Lower leg skin (tissue), 4 donors: ENCODE results near the gene CAPN1. TPM values are rescaled to one million over a fixed set of nuclear protein-coding genes. Genes with fewer than 3 reads are reported as not detected.
"Not testable (repeated sequence)": the region's sequence is repeated elsewhere in the genome, so short reads cannot be mapped to it uniquely, and the experiment has no call there.

Experiments used
- DNase-seq, 2 donors: peaks; one replicate each; pipeline ENCODE4 v3.0.0-alpha.2; 2019; ENCODE audit warnings: low spot score in 2 of 2
- H3K4me3 ChIP-seq: fragments of 200-600 bp; sonication (generic); 2 replicates; pipeline ENCODE4 v1.5.1; 2017; ENCODE audit warnings: mild to moderate bottlenecking, low read depth; ENCODE audit not compliant: poor library complexity, severe bottlenecking
- POLR2A ChIP-seq, 2 donors: fragments of 450-650 bp; IDR thresholded peaks; one replicate each; pipeline ENCODE4 v1.6.1; 2016 to 2017; ENCODE audit warnings: antibody characterized with exemption in 2 of 2, mild to moderate bottlenecking in 1 of 2, moderate library complexity in 1 of 2
- WGBS, 2 donors: methylation state at CpG; one replicate each; pipeline ENCODE4 v1.1.5; 2018; 5-methylcytosine and 5-hydroxymethylcytosine counted together
- intact Hi-C: fragments of 100-400 bp; cut with DNase I; formaldehyde crosslinking; loops from one replicate; pipeline ENCODE4 v1.15.0; 2023; ENCODE audit warnings: low total_unique reads
- total RNA-seq, 4 donors: library from RNA; depleted of rRNA; stranded (reverse); fragments of >200 nt; gene quantifications; one replicate each; pipeline ENCODE4 v1.1.0, GENCODE V29; 2016
- TF ChIP-seq, protein P1 (sequence below), 3 donors: fragments of 450-650 bp; IDR thresholded peaks; one replicate each; pipeline ENCODE4 v1.5.1; 2016; ENCODE audit warnings: antibody characterized with exemption in 3 of 3, mild to moderate bottlenecking in 3 of 3, moderate library complexity in 2 of 3

Gene CAPN1
- total RNA-seq, 4 donors from 2014 or later = 284 to 464 (median 363) TPM

DNA sequence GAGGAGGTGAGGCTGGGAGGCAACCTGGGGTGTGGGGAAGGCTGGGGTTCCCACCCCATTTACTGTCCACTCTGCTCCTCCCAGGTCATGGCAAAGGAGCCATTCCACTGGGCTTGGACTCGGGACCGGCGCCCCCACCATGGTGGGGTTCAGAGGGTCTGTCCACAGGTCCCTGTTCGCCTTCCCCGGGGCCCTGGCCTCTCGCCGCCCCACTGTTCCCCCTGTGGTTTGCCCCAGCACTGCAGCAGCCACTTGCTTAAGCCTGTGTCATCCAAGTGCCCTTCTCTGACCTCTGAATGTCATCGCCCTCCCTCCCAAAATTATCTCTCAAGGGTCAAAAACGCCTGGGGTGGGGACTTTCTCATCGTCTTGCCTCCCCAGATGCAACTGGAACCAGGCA lies 9.1 kb upstream of the CAPN1 start:
- H3K4me3 ChIP-seq = no peak overlapping the region
- intact Hi-C loops = no loop called here
- TF ChIP-seq POLR2A (IDR thresholded peaks at IDR 0.05) = no peak
- TF ChIP-seq, protein P1, sequence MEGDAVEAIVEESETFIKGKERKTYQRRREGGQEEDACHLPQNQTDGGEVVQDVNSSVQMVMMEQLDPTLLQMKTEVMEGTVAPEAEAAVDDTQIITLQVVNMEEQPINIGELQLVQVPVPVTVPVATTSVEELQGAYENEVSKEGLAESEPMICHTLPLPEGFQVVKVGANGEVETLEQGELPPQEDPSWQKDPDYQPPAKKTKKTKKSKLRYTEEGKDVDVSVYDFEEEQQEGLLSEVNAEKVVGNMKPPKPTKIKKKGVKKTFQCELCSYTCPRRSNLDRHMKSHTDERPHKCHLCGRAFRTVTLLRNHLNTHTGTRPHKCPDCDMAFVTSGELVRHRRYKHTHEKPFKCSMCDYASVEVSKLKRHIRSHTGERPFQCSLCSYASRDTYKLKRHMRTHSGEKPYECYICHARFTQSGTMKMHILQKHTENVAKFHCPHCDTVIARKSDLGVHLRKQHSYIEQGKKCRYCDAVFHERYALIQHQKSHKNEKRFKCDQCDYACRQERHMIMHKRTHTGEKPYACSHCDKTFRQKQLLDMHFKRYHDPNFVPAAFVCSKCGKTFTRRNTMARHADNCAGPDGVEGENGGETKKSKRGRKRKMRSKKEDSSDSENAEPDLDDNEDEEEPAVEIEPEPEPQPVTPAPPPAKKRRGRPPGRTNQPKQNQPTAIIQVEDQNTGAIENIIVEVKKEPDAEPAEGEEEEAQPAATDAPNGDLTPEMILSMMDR (IDR thresholded peaks at IDR 0.05) = no peak
- 88% methylated on average over 10 of the region's 10 CpGs for WGBS, 2 donors
- DNase-seq = peak in 1 of 2 donors; percentile 70

DNA sequence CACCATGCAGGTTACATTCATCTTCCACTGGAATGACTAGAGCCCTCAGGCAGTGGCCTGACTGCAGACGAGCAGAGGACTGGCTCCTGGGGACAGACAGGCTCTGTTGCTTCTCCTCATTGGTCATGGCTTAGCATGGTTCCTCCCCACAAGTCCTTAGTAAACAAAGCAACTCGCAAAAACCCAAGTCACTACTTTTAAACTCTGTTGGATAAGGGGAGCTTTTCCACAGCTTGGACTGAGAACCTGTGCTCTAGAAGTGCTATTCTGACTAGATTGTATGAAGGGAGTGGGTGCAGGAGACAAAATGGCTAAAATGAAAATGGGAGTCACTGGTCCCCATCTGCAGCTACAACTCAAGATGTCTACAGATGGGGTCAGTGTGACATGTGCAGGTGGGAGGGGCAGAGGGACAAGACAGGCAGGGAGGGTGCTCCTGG lies 7.1 kb upstream of the CAPN1 start:
- intact Hi-C loops, H3K4me3 ChIP-seq, DNase-seq: not testable (repeated sequence)
- 51 to 56% methylated on average over 2 of the region's 2 CpGs for WGBS, 2 donors

DNA sequence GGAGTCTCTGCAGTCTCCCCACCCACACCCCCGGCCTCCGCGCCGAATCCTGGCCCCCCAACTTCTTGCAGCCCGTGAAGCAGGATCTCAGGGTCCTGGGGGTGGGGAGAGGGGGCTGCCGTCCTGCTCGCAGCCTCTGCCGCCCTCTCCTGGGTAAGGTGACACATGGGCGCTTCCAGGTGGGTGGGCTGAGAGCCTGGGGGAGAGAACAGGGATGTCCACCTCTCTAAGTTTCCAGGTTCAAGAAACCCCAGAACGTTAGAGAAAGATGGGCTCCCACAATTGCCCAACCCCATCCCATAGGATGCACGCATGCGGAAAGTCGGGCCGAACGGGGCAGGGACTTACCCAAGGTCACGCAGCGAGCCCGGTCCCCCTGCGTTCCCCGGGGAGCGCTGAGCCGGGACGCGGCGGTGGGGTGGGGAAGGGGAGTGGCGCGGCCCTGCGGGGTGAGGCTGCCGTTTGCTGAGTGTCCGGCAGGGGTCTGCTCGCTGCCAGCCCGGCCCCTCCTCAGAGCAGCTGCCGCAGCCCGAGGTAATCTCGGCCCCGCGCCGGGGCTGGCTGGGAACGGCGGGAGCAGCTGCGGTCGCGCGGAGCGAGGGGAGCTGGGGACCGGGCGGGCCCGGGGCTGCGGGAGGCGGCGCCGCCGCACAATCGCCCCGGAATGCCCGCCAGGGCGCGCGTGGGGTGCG lies 705 bp upstream of the CAPN1 start:
- intact Hi-C loops = no loop called here

GRCh38 chr11:65182258-65183170 lies 786 bp downstream of the CAPN1 start:
- peak overlapping the region; percentile 88 for H3K4me3 ChIP-seq
- TF ChIP-seq, protein P1 (IDR thresholded peaks at IDR 0.05) = no peak
- no peak for TF ChIP-seq POLR2A (IDR thresholded peaks at IDR 0.05)
- DNase-seq = peak in 1 of 2 donors; percentile 88
- 10 to 13% methylated on average over 12 to 18 of the region's 23 CpGs for WGBS, 2 donors
- intact Hi-C loops = no loop called here

More for the DNA sequence above, 705 bp upstream of the CAPN1 start:
- 1% methylated on average over 34 to 38 of the region's 60 CpGs for WGBS, 2 donors
- peak; percentile 34 to 92 for DNase-seq
- TF ChIP-seq, protein P1 (IDR thresholded peaks at IDR 0.05) = no peak
- TF ChIP-seq POLR2A (IDR thresholded peaks at IDR 0.05) = no peak
- peak overlapping the region; percentile 88 for H3K4me3 ChIP-seq

GRCh38 chr11:65183201-65183891 lies 1.6 kb downstream of the CAPN1 start:
- 56 to 61% methylated on average over 19 of the region's 19 CpGs for WGBS, 2 donors
- no peak overlapping the region for H3K4me3 ChIP-seq
- peak; percentile 47 to 86 for DNase-seq
- intact Hi-C loops = no loop called here
- TF ChIP-seq, protein P1 (IDR thresholded peaks at IDR 0.05) = no peak
- no peak for TF ChIP-seq POLR2A (IDR thresholded peaks at IDR 0.05)
